RWPE2 (cell line): ENCODE results near the gene CDS2.

Source experiments
- ATAC-seq: fragments of 200-7000 bp; cut with Tn5 transposase; 3 replicates; pipeline ENCODE4 v1.9.1; 2021; ENCODE audit warnings: low read depth
- DNase-seq: peaks from one replicate; pipeline ENCODE4 v3.0.0-alpha.2; 2020; ENCODE audit warnings: low spot score
- H3K27ac ChIP-seq: fragments of 450-650 bp; 2 replicates; pipeline ENCODE4 v1.5.1; 2017; ENCODE audit warnings: mild to moderate bottlenecking; ENCODE audit not compliant: poor library complexity, severe bottlenecking
- H3K27me3 ChIP-seq: fragments of 250-450 bp; sonication (Bioruptor Pico); 2 replicates; pipeline ENCODE4 v1.5.1; 2021; ENCODE audit warnings: mild to moderate bottlenecking, moderate library complexity; ENCODE audit not compliant: insufficient read depth, poor library complexity, severe bottlenecking
- H3K36me3 ChIP-seq: fragments of 250-450 bp; sonication (Bioruptor Pico); 2 replicates; pipeline ENCODE4 v1.5.1; 2020; ENCODE audit warnings: low read depth, mild to moderate bottlenecking, moderate library complexity
- H3K4me1 ChIP-seq: fragments of 250-450 bp; sonication (Bioruptor Pico); 2 replicates; pipeline ENCODE4 v1.5.1; 2021; ENCODE audit warnings: mild to moderate bottlenecking, moderate library complexity; ENCODE audit not compliant: insufficient read depth, poor library complexity, severe bottlenecking
- H3K4me3 ChIP-seq: fragments of 250-450 bp; sonication (Bioruptor Pico); 2 replicates; pipeline ENCODE4 v1.5.1; 2021; ENCODE audit warnings: mild to moderate bottlenecking, moderate library complexity; ENCODE audit not compliant: severe bottlenecking
- H3K9me3 ChIP-seq: fragments of 250-450 bp; sonication (Bioruptor Pico); 2 replicates; pipeline ENCODE4 v1.5.1; 2021; ENCODE audit warnings: mild to moderate bottlenecking, moderate library complexity; ENCODE audit not compliant: severe bottlenecking
- CTCF ChIP-seq: fragments of 450-650 bp; IDR thresholded peaks from one replicate; pipeline ENCODE4 v1.5.1; 2017; ENCODE audit warnings: mild to moderate bottlenecking, moderate library complexity; ENCODE audit not compliant: poor library complexity, severe bottlenecking

CDS2 gene

DNA sequence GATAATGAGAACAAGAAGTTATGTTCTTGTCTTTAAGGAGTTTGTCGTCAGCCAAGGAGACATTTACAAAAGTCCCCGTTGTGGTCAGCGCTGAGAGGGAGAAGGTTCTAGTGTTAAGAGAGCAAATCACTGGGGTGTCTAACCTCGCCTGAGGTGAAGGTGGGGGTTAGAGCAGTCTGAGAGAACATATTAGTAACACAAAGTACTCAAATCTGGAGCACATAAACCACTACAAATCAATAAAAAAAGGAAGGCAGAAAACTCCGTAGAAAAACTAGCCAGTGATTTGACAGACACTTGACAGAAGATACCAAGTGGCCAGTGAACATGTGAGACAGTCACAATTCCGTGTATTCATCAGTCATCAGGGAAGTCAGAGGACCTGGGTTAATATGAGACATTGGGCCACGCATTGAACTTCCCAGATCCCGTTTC, 45.4 kb downstream of the CDS2 start:
- H3K36me3 ChIP-seq, result peaks cover 20% of the 10 kb centered on the region
- TF ChIP-seq CTCF, result no peak
- no peak overlapping the region for H3K4me3 ChIP-seq
- ATAC-seq (no peak), DNase-seq (no peak)
- H3K27ac ChIP-seq, result no peak overlapping the region
- H3K9me3 ChIP-seq, result no peaks in the 10 kb centered on the region
- H3K4me1 ChIP-seq, result peaks cover 9% of the 10 kb centered on the region
- no peaks in the 10 kb centered on the region for H3K27me3 ChIP-seq

- Histone ChIP-seq H3K27me3 (no peaks in the 10 kb centered on the region), H3K4me1 (peaks cover 9% of the 10 kb centered on the region), H3K27ac (no peak overlapping the region), H3K9me3 (no peaks in the 10 kb centered on the region), H3K4me3 (no peak overlapping the region), H3K36me3 (peaks cover 22% of the 10 kb centered on the region)
- TF ChIP-seq CTCF, result no peak
- DNase-seq (no peak), ATAC-seq (no peak)
These were observed 46.2 kb downstream of the CDS2 start for GRCh38 chr20:5172903-5173463.

- H3K27me3 ChIP-seq, result no peaks in the 10 kb centered on the region
- H3K4me1 ChIP-seq, result peaks cover 7% of the 10 kb centered on the region
- H3K27ac ChIP-seq, result no peak overlapping the region
- no peak for DNase-seq
- TF ChIP-seq CTCF, result no peak
- H3K4me3 ChIP-seq, result no peak overlapping the region
- no peaks in the 10 kb centered on the region for H3K9me3 ChIP-seq
- peaks cover 22% of the 10 kb centered on the region for H3K36me3 ChIP-seq
- no peak for ATAC-seq
These were observed 46.9 kb downstream of the CDS2 start for GRCh38 chr20:5173751-5174150.

GRCh38 chr20:5177071-5177470, 50.3 kb downstream of the CDS2 start:
- Histone ChIP-seq H3K36me3 (peaks cover 34% of the 10 kb centered on the region), H3K27me3 (no peaks in the 10 kb centered on the region), H3K4me3 (no peak overlapping the region), H3K4me1 (peaks cover 2% of the 10 kb centered on the region), H3K27ac (no peak overlapping the region), H3K9me3 (no peaks in the 10 kb centered on the region)
- no peak for TF ChIP-seq CTCF
- DNase-seq (no peak), ATAC-seq (no peak)

DNA sequence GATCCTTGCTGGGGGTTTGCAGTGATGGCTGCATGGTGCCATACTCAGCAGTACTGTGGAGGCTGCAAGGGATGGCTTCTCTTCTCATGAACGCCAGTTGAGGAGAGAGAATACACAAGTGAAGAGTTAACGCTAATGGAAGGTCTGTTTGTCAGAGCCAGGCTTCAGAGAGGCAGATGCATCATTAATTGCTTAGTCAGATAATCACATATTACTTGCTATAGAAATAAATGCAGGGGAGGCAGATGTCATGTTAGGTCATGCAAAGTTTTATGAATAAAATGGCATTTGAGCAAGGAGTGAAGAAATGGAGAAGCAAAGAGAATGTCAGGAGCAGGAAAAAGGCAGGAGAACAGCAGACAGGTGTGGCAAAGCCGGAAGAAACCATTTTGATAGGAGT, 51.2 kb downstream of the CDS2 start:
- Histone ChIP-seq H3K27ac (no peak overlapping the region), H3K4me3 (no peak overlapping the region), H3K4me1 (peaks cover 2% of the 10 kb centered on the region), H3K27me3 (no peaks in the 10 kb centered on the region), H3K9me3 (no peaks in the 10 kb centered on the region), H3K36me3 (peaks cover 43% of the 10 kb centered on the region)
- ATAC-seq (no peak), DNase-seq (no peak)
- no peak for TF ChIP-seq CTCF
